PC-9 (cell line): ENCODE measurements around the gene DIP2C. TPM values are rescaled to one million over a fixed set of nuclear protein-coding genes. Genes with fewer than 3 reads are reported as not detected.
"Not testable (repeated sequence)": the region's sequence is repeated elsewhere in the genome, so short reads cannot be mapped to it uniquely, and the experiment has no call there.

Experiments
- BruUV-seq: library from RNA; stranded (reverse); fragments of 400-500 nt; replicated peaks from 2 replicates; lab custom pipeline; 2021; lab: Mats Ljungman, UMichigan
- CTCF ChIA-PET: fragments of 300-600 bp; sonication (Branson Sonifier 250); formaldehyde crosslinking; loops from one replicate; lab custom pipeline; 2022; ENCODE audit warnings: antibody characterized with exemption; lab: Charles Lee
- POLR2A ChIA-PET: fragments of 300-600 bp; sonication (Branson Sonifier 250); formaldehyde crosslinking; loops from one replicate; lab custom pipeline; 2022; ENCODE audit warnings: antibody characterized with exemption; ENCODE audit not compliant: unreplicated experiment; lab: Charles Lee
- DNase-seq, 2 experiments: peaks; one replicate each; pipeline versions ENCODE4 v3.0.0 to v3.0.0-alpha.2; 2015 to 2022; ENCODE audit warnings: mixed read lengths in 1 of 2
- H2AFZ ChIP-seq: fragments of 200-600 bp; sonication (generic); 2 replicates; pipeline ENCODE4 v1.8.1; 2017; ENCODE audit warnings: antibody characterized with exemption
- H3F3A ChIP-seq: fragments of 200-600 bp; sonication (generic); 2 replicates; pipeline ENCODE4 v1.8.1; 2017; ENCODE audit warnings: antibody characterized with exemption, mild to moderate bottlenecking, low read depth; ENCODE audit not compliant: insufficient read depth
- H3K27ac ChIP-seq: fragments of 200-600 bp; sonication (generic); 2 replicates; pipeline ENCODE4 v1.6.1; 2016; ENCODE audit warnings: mixed run types
- H3K27me3 ChIP-seq: fragments of 200-600 bp; sonication (generic); 2 replicates; pipeline ENCODE4 v1.6.1; 2016; ENCODE audit warnings: low read depth, mixed run types; ENCODE audit not compliant: insufficient read depth
- H3K36me3 ChIP-seq: fragments of 200-600 bp; sonication (generic); 2 replicates; pipeline ENCODE4 v1.6.1; 2016; ENCODE audit warnings: low read depth, mixed run types
- H3K4me1 ChIP-seq: fragments of 200-600 bp; sonication (generic); replicated peaks from 2 replicates; pipeline ENCODE4 v1.6.1; 2016; ENCODE audit warnings: mixed run types; ENCODE audit not compliant: insufficient read depth
- H3K4me2 ChIP-seq: fragments of 200-600 bp; sonication (generic); 2 replicates; pipeline ENCODE4 v1.6.1; 2017; ENCODE audit warnings: mixed run types
- H3K4me3 ChIP-seq: fragments of 200-600 bp; sonication (generic); 2 replicates; pipeline ENCODE4 v1.6.1; 2016; ENCODE audit warnings: mixed run types
- H3K79me2 ChIP-seq: fragments of 200-600 bp; sonication (generic); 2 replicates; pipeline ENCODE4 v1.6.1; 2017; ENCODE audit warnings: low read depth, mixed run types
- H3K9me2 ChIP-seq: fragments of 200-600 bp; sonication (generic); 2 replicates; pipeline ENCODE4 v1.8.1; 2017; ENCODE audit warnings: mild to moderate bottlenecking; ENCODE audit not compliant: insufficient read depth
- H3K9me3 ChIP-seq: fragments of 200-600 bp; sonication (generic); 2 replicates; pipeline ENCODE4 v1.8.1; 2016; ENCODE audit warnings: low read depth; ENCODE audit not compliant: insufficient read depth
- H4K20me1 ChIP-seq: fragments of 200-600 bp; sonication (generic); 2 replicates; pipeline ENCODE4 v1.8.1; 2017; ENCODE audit not compliant: insufficient read depth
- CTCF ChIP-seq: fragments of 200-600 bp; sonication (generic); conservative IDR thresholded peaks from 2 replicates; pipeline ENCODE4 v1.6.1; 2017; ENCODE audit warnings: mixed run types, antibody characterized with exemption, mild to moderate bottlenecking, moderate library complexity
- EZH2 ChIP-seq: fragments of 200-600 bp; sonication (generic); IDR thresholded peaks from 2 replicates; pipeline ENCODE4 v1.8.0; 2017; ENCODE audit warnings: antibody characterized with exemption, low read depth
- intact Hi-C: fragments of 100-400 bp; cut with micrococcal nuclease; formaldehyde crosslinking; loops from one replicate; pipeline ENCODE4 v1.10.0; 2022; ENCODE audit not compliant: unreplicated experiment
- total RNA-seq: library from RNA; stranded (reverse); gene quantifications from 2 replicates; pipeline ENCODE4 v1.2.3, GENCODE V29; 2021

The DIP2C gene
- total RNA-seq, 1 experiment from 2014 or later, result 0.83 TPM

GRCh38 chr10:395665-396064, 293.8 kb downstream of the DIP2C start:
- ChIA-PET POLR2A (no interaction called here), CTCF (no interaction called here)
- Histone ChIP-seq H3K9me2 (no peaks in the 10 kb centered on the region), H4K20me1 (no peaks in the 10 kb centered on the region), H3K4me1 (no peaks in the 10 kb centered on the region), H3K4me2 (no peak overlapping the region), H3K79me2 (no peaks in the 10 kb centered on the region), H3F3A (no peaks in the 10 kb centered on the region), H3K4me3 (no peak overlapping the region), H3K36me3 (no peaks in the 10 kb centered on the region), H3K27ac (no peak overlapping the region), H2AFZ (no peak overlapping the region), H3K9me3 (no peaks in the 10 kb centered on the region), H3K27me3 (peaks cover 23% of the 10 kb centered on the region)
- DNase-seq, result no peak
- intact Hi-C loops, result no loop called here
- no peak for TF ChIP-seq CTCF
- no peak for TF ChIP-seq EZH2
- BruUV-seq, result no TSS peak

GRCh38 chr10:394439-395101, 294.9 kb downstream of the DIP2C start:
- CTCF ChIA-PET, H3K27ac ChIP-seq, H3K36me3 ChIP-seq, BruUV-seq, intact Hi-C loops, DNase-seq, H3K9me2 ChIP-seq, H3K4me1 ChIP-seq, H2AFZ ChIP-seq, H4K20me1 ChIP-seq, H3K79me2 ChIP-seq, H3K4me2 ChIP-seq, POLR2A ChIA-PET, H3F3A ChIP-seq, H3K9me3 ChIP-seq, H3K4me3 ChIP-seq: not testable (repeated sequence)
- peaks cover 32% of the 10 kb centered on the region for H3K27me3 ChIP-seq

GRCh38 chr10:393787-394438, 295.6 kb downstream of the DIP2C start:
- H3K27me3 ChIP-seq, result peaks cover 32% of the 10 kb centered on the region
- no peaks in the 10 kb centered on the region for H3K9me2 ChIP-seq
- no peak overlapping the region for H3K27ac ChIP-seq
- no peaks in the 10 kb centered on the region for H3K4me1 ChIP-seq
- no peak overlapping the region for H3K4me2 ChIP-seq
- BruUV-seq, result no TSS peak
- no peaks in the 10 kb centered on the region for H3K36me3 ChIP-seq
- H3K4me3 ChIP-seq, result no peak overlapping the region
- H4K20me1 ChIP-seq, result no peaks in the 10 kb centered on the region
- intact Hi-C loops, result no loop called here
- TF ChIP-seq EZH2 (no peak), CTCF (no peak)
- POLR2A ChIA-PET, result no interaction called here
- H2AFZ ChIP-seq, result no peak overlapping the region
- DNase-seq, result no peak
- no peaks in the 10 kb centered on the region for H3K79me2 ChIP-seq
- H3F3A ChIP-seq, result no peaks in the 10 kb centered on the region
- CTCF ChIA-PET, result no interaction called here
- H3K9me3 ChIP-seq, result no peaks in the 10 kb centered on the region
